Effector memory CD8-positive, alpha-beta T cell (primary cell): ENCODE measurements around the gene CDC16.
A peak's percentile ranks its signal among the peaks of the same experiment; 100 is the strongest.

ENCODE experiments used
- ATAC-seq: fragments of 150-1000 bp; cut with Tn5 transposase; replicated peaks from 2 replicates; pipeline ENCODE4 v1.10.0; 2021; ENCODE audit warnings: mild to moderate bottlenecking, moderate library complexity
- DNase-seq, 3 experiments: peaks; one replicate each; pipeline ENCODE4 v3.0.0; 2021
- H3K27ac Mint-ChIP-seq, 2 donors: one replicate each; pipeline ENCODE4 v1.8.0; 2022; ENCODE audit warnings: mild to moderate bottlenecking in 2 of 2, mixed read lengths in 2 of 2, moderate library complexity in 2 of 2
- H3K27me3 Mint-ChIP-seq, 2 donors: one replicate each; pipeline ENCODE4 v1.8.0; 2022; ENCODE audit warnings: mixed read lengths in 2 of 2
- H3K36me3 Mint-ChIP-seq: one replicate; pipeline ENCODE4 v1.8.0; 2022; ENCODE audit warnings: mild to moderate bottlenecking, moderate library complexity, mixed read lengths; ENCODE audit not compliant: insufficient read depth
- H3K4me1 Mint-ChIP-seq, 2 donors: one replicate each; pipeline ENCODE4 v1.8.0; 2022; ENCODE audit warnings: low read depth in 2 of 2, mixed read lengths in 2 of 2
- H3K4me3 Mint-ChIP-seq, 2 donors: one replicate each; pipeline ENCODE4 v1.8.0; 2022; ENCODE audit warnings: mild to moderate bottlenecking in 2 of 2, mixed read lengths in 2 of 2, moderate library complexity in 2 of 2
- H3K9me3 Mint-ChIP-seq, 2 donors: one replicate each; pipeline ENCODE4 v1.8.0; 2022; ENCODE audit warnings: mixed read lengths in 2 of 2

CDC16 gene

DNA sequence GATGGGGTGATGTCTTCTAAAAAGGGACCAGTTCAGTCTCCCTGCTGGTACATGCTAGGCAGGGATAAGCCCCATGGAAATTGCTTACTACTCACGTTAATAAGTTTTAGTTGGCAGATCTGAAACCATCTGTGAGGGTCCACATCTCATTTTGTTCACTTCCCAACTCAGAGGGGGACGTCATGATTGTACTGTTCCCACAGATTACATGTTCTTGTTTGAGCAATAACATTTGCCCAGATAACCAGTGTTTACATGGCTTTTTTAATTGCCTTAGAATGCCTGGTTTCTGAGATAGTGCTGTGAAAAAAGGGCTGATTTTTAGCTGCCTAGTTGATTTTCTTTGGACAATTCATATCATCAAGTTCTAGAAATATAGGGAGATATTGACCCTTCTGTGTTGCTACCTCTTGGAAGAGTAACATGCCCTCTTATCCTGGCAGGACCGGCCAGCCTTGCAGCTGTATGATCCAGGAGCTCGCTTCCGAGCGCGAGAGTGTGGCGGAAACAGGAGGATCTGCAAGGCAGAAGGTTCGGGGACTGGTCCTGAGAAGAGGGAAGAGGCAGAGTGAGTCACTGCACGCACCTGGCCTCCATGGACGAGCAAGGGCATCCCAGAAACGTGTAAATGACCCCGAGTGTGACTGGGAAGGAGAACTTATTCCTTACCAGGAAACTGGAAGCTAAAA lies 69.8 kb downstream of the CDC16 start:
- Mint-ChIP-seq H3K27me3 (no peaks in the 10 kb centered on the region), H3K4me3 (no peak overlapping the region), H3K27ac (no peak overlapping the region), H3K36me3 (peaks cover 42% of the 10 kb centered on the region), H3K9me3 (no peaks in the 10 kb centered on the region), H3K4me1 (peaks cover 0 to 4% of the 10 kb centered on the region in 2 donors)
- no peak for DNase-seq
- ATAC-seq, result no peak

GRCh38 chr13:114309086-114309485 lies 74.4 kb downstream of the CDC16 start:
- Mint-ChIP-seq H3K9me3 (no peaks in the 10 kb centered on the region), H3K4me3 (no peak overlapping the region), H3K27ac (no peak overlapping the region), H3K36me3 (peaks cover 18% of the 10 kb centered on the region), H3K27me3 (no peaks in the 10 kb centered on the region), H3K4me1 (peaks cover 10 to 14% of the 10 kb centered on the region in 2 donors)
- DNase-seq (no peak), ATAC-seq (no peak)

- Mint-ChIP-seq H3K36me3 (peaks cover 11% of the 10 kb centered on the region), H3K27ac (no peak overlapping the region), H3K4me1 (peaks cover 13 to 16% of the 10 kb centered on the region in 2 donors), H3K4me3 (no peak overlapping the region), H3K9me3 (no peaks in the 10 kb centered on the region), H3K27me3 (no peaks in the 10 kb centered on the region)
- no peak for DNase-seq
- no peak for ATAC-seq
Measured at GRCh38 chr13:114309806-114310410, 75.2 kb downstream of the CDC16 start.

DNA sequence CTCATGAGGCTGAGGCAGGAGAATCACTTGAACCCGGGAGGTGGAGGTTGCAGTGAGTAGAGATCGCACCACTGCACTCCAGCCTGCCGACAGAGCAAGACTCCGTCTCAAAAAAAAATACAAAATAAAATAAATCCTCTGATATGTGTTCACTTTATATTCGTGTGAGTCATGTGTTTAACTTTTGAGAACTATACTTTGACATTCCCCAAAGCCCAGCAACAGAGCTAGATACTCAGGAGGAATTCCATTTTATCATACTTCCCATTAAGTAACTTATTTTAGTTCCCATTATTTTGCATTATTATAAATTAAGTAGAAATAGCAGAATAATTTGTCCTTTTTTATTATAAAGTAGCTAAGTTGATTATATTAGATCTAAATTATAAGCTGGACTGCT lies 76.3 kb downstream of the CDC16 start:
- Mint-ChIP-seq H3K4me1 (peaks cover 19 to 23% of the 10 kb centered on the region in 2 donors), H3K27me3 (no peaks in the 10 kb centered on the region), H3K27ac (no peak overlapping the region), H3K36me3 (peaks cover 7% of the 10 kb centered on the region), H3K4me3 (no peak overlapping the region), H3K9me3 (no peaks in the 10 kb centered on the region)
- DNase-seq (no peak), ATAC-seq (no peak)

DNA sequence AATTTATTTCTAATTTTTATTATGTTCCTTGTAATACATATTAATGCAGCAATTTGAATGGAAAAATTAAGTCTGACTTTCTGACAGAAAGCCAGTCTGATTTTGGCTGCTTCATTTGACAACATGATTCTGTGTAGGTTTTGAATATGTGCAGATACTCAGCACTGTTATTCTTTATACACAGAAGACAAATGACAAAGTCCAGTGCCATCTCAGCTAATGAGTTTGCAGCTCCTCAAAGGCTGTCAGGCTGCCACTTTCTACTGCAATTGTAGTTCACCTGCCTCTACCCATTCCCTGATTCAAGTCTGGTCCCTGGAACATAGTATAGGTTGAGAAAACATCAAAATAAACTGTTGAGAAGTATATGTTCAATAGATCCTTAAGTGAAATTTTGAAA lies 76.7 kb downstream of the CDC16 start:
- Mint-ChIP-seq H3K27me3 (no peaks in the 10 kb centered on the region), H3K4me1 (peaks cover 19 to 23% of the 10 kb centered on the region in 2 donors), H3K4me3 (no peak overlapping the region), H3K27ac (no peak overlapping the region), H3K36me3 (peaks cover 4% of the 10 kb centered on the region), H3K9me3 (no peaks in the 10 kb centered on the region)
- ATAC-seq, result no peak
- DNase-seq, result no peak

DNA sequence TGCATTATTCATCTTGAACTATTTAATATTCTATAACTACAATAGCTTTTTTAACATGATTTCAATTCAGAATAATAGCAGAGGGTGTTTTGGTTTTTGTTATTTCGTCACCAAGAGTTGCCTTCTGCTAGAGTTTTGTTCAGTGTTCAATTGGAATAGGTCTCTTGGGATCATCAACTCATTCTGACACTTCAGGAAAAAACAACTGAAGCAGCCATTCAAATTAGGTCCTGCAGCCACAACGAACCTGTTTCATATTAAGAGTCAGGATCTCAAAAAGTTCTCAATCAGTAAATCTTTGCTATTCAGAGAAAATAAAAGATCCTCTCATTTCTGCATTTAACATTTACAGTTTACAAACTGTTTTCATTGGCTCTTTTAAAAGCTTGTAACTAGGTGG lies 77.2 kb downstream of the CDC16 start:
- Mint-ChIP-seq H3K4me3 (no peak overlapping the region), H3K36me3 (peaks cover 4% of the 10 kb centered on the region), H3K9me3 (no peaks in the 10 kb centered on the region), H3K4me1 (peaks cover 20 to 23% of the 10 kb centered on the region in 2 donors), H3K27ac (no peak overlapping the region), H3K27me3 (no peaks in the 10 kb centered on the region)
- no peak for ATAC-seq
- DNase-seq, result no peak

GRCh38 chr13:114313061-114313860 lies 78.6 kb downstream of the CDC16 start:
- ATAC-seq (no peak), DNase-seq (no peak)
- H3K36me3 Mint-ChIP-seq, result peaks cover 4% of the 10 kb centered on the region
- H3K4me3 Mint-ChIP-seq, result peak overlapping the region; percentile 82 to 96
- no peaks in the 10 kb centered on the region for H3K27me3 Mint-ChIP-seq
- H3K27ac Mint-ChIP-seq, result peak overlapping the region; percentile 87 to 94
- H3K9me3 Mint-ChIP-seq, result no peaks in the 10 kb centered on the region
- peaks cover 23 to 25% of the 10 kb centered on the region in 2 donors for H3K4me1 Mint-ChIP-seq

GRCh38 chr13:114314074-114314912 lies 79.6 kb downstream of the CDC16 start, which contains the start of gene CHAMP1:
Gene CHAMP1, plus strand, starts transcription at chr13:114314503. Its CDS starts 9,340 bp downstream, at chr13:114323843.
- Mint-ChIP-seq H3K9me3 (no peaks in the 10 kb centered on the region), H3K36me3 (peaks cover 4% of the 10 kb centered on the region), H3K27ac (peak within 1 kb of the TSS; percentile 87 to 94), H3K4me1 (peaks cover 29 to 34% of the 10 kb centered on the region in 2 donors), H3K27me3 (no peaks in the 10 kb centered on the region), H3K4me3 (peak within 1 kb of the TSS; percentile 82 to 96)
- DNase-seq (peak; percentile 75 to 79 (median 79)), ATAC-seq (peak; percentile 88)

GRCh38 chr13:114315074-114315785 lies 80.5 kb downstream of the CDC16 start:
- peak in 2 of 3 experiments; percentile 3 to 4 for DNase-seq
- H3K27me3 Mint-ChIP-seq, result no peaks in the 10 kb centered on the region
- H3K9me3 Mint-ChIP-seq, result no peaks in the 10 kb centered on the region
- H3K4me3 Mint-ChIP-seq, result peak overlapping the region; percentile 82 to 96
- H3K4me1 Mint-ChIP-seq, result peaks cover 38 to 43% of the 10 kb centered on the region in 2 donors
- peaks cover 4% of the 10 kb centered on the region for H3K36me3 Mint-ChIP-seq
- peak; percentile 40 for ATAC-seq
- H3K27ac Mint-ChIP-seq, result peak overlapping the region; percentile 49 to 74

DNA sequence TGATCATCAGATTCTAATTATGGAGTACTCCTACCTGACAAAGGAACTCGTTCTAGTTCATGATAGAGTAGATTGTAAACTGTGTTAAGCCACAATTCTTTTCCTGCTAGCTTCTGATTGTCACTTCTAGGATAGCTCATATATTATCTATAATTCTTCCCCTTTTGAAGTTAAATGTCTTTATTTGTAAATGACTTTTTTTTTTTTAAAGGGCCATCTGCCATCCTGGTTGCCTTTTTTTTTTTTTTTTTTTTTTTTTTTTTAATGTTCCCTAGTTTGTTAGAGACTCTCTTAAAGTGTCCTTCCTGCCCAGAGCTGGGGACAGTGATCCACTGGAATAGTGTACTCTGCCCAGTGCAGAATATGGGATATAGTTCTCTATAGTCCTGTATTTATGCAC lies 83.9 kb downstream of the CDC16 start:
- no peaks in the 10 kb centered on the region for H3K27me3 Mint-ChIP-seq
- H3K4me1 Mint-ChIP-seq, result peaks cover 33 to 41% of the 10 kb centered on the region in 2 donors
- peak overlapping the region; percentile 47 to 75 for H3K27ac Mint-ChIP-seq
- H3K9me3 Mint-ChIP-seq, result no peaks in the 10 kb centered on the region
- H3K4me3 Mint-ChIP-seq, result no peak overlapping the region
- peaks cover 29% of the 10 kb centered on the region for H3K36me3 Mint-ChIP-seq
- no peak for DNase-seq
- ATAC-seq, result no peak

- H3K4me3 Mint-ChIP-seq, result no peak overlapping the region
- H3K27me3 Mint-ChIP-seq, result no peaks in the 10 kb centered on the region
- peaks cover 32 to 40% of the 10 kb centered on the region in 2 donors for H3K4me1 Mint-ChIP-seq
- H3K27ac Mint-ChIP-seq, result peak overlapping the region; percentile 47 to 75
- DNase-seq (no peak), ATAC-seq (no peak)
- peaks cover 32% of the 10 kb centered on the region for H3K36me3 Mint-ChIP-seq
- H3K9me3 Mint-ChIP-seq, result no peaks in the 10 kb centered on the region
Measured at GRCh38 chr13:114319441-114319913, 84.8 kb downstream of the CDC16 start.

DNA sequence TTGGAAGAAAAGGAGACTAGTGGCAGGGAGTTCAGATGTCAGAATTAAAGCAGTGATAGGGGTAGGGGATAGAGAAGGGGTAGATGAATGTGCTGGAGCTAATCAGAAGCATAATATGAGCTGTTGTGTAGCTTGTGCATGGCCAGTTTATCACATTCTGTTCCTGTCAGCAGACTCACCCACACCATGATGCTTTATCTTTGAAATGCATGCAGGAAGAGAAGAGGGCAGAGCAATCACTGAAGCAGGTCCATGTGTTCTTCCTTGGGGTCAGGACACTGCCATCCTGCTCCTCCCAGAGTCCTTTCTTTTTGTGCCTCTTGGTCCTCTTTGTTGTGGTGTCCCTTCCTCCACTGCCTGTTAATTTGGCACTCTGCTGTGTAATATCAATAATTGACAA lies 85.4 kb downstream of the CDC16 start:
- ATAC-seq (no peak), DNase-seq (no peak)
- no peaks in the 10 kb centered on the region for H3K27me3 Mint-ChIP-seq
- peaks cover 38% of the 10 kb centered on the region for H3K36me3 Mint-ChIP-seq
- H3K4me1 Mint-ChIP-seq, result peaks cover 28 to 36% of the 10 kb centered on the region in 2 donors
- H3K27ac Mint-ChIP-seq, result peak overlapping the region; percentile 47 to 75
- no peaks in the 10 kb centered on the region for H3K9me3 Mint-ChIP-seq
- H3K4me3 Mint-ChIP-seq, result no peak overlapping the region
